ENCODE measurements around the gene CMC2. TPM values are rescaled to one million over a fixed set of nuclear protein-coding genes. Genes with fewer than 3 reads are reported as not detected.

Gene CMC2
- total and polyA plus RNA-seq, 2 of the 8 experiments (the other 6 are each of a cell fraction or from before 2014, with no cell fraction given), result 66.6 to 116 TPM

DNA sequence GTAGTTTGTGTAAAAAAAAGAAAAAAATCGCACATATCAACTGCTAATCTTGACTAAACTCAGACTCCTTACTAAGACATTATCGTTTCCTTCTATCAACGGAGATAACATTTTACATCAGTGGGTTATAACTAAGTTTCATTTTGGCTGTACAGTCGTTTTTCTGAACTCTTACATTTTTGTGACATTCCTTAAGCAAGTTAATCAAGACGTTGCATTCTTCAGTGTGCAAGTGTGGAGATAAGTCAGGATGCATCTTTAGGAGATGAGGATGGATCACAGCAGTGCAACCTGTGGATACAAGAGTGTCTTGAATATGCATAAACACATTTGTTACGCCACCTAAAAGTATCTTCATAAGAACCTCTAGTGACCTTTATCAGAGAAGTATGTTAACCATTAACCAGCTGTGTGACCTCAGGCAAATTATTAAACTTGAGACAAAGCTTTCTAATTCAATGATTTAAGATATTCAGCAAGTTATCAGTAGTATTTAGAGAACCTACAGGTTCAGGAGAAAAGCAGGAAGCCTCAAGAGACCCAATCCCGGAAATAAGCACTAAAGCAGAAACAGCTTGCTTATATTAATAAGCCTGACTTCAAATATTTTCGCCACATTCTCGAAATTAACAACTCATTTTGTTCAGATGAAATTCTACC is 9.4 kb downstream of the CMC2 start:
- no peak overlapping the region for H2BK15ac ChIP-seq (ENCODE audit: low read length)
- DNase-seq (ENCODE audit: low read depth in 1 of 2, low spot score in 2 of 2), result no peak
- no peak for FAIRE-seq
- no peak overlapping the region for H2AK5ac ChIP-seq (ENCODE audit: low read depth, low read length)
- H3K79me1 ChIP-seq (ENCODE audit: low read depth, low read length), result peaks cover 2% of the 10 kb centered on the region; the same call in 1 of the 2 replicates
- no peak overlapping the region for H4K91ac ChIP-seq (replicated peaks; ENCODE audit: insufficient read length, low read length)
- H3K9me3 ChIP-seq (ENCODE audit: insufficient read depth in 2 of 2, low read depth in 1 of 2, low read length in 1 of 2), result no peaks in the 10 kb centered on the region
- H3K23me2 ChIP-seq (ENCODE audit: low read depth, low read length), result no peaks in the 10 kb centered on the region
- H3K4me2 ChIP-seq (ENCODE audit: insufficient read depth in 1 of 2, low read depth in 2 of 2, low read length in 2 of 2), result no peak overlapping the region
- H3K4ac ChIP-seq (replicated peaks; ENCODE audit: insufficient read length, low read depth, low read length), result no peak overlapping the region
- H3K18ac ChIP-seq (ENCODE audit: extremely low read depth, low read length), result no peak overlapping the region
- H4K8ac ChIP-seq (ENCODE audit: extremely low read depth, insufficient read depth, low read length), result no peak overlapping the region
- peaks cover 0 to 70% of the 10 kb centered on the region in 2 experiments; a peak in 2 of 4 replicates for H3K79me2 ChIP-seq (ENCODE audit: control insufficient read depth in 1 of 2, insufficient read depth in 2 of 2, low read length in 2 of 2)
- H3K4me1 ChIP-seq (replicated peaks in 1 of 4; ENCODE audit: control insufficient read depth in 3 of 4, insufficient read depth in 4 of 4, low read length in 3 of 4), result no peaks in the 10 kb centered on the region
- ChIA-PET POLR2A (ENCODE audit: partially characterized antibody) (no interaction called here), CTCF (ENCODE audit: partially characterized antibody) (interaction anchor here (0.6 to 1.8 kb wide), 2 partner anchors 22 to 39 kb away, joined by 3 to 5 read pairs; partner anchors contain the start of gene ATMIN)
- H3K9ac ChIP-seq (replicated peaks in 1 of 4; ENCODE audit: extremely low read depth in 1 of 4, low read depth in 3 of 4, low read length in 3 of 4), result no peak overlapping the region
- H3K27ac ChIP-seq (ENCODE audit: low read depth, low read length), result no peak overlapping the region
- H3K56ac ChIP-seq (replicated peaks; ENCODE audit: insufficient read length, low read depth, low read length), result no peak overlapping the region
- H2BK12ac ChIP-seq (ENCODE audit: low read depth, low read length), result no peak overlapping the region
- WGBS, 2 experiments (ENCODE audit: extremely low coverage in 1 of 2, insufficient coverage in 1 of 2, insufficient read length in 1 of 2, insufficient replicate concordance in 2 of 2, low coverage in 1 of 2, low lambda C conversion rate in 2 of 2, missing lambda C conversion rate in 1 of 2), result 83% methylated on average over 9 of the region's 9 CpGs; no CpG with 5 or more reads in 1 of the 2 experiments
- no peaks in the 10 kb centered on the region for H3K36me3 ChIP-seq (ENCODE audit: control insufficient read depth in 2 of 4, insufficient read depth in 4 of 4, low read length in 3 of 4)
- no peak overlapping the region for H2BK120ac ChIP-seq (replicated peaks; ENCODE audit: low read depth, low read length)
- H2AFZ ChIP-seq (ENCODE audit: low read length), result no peak overlapping the region
- H3K4me3 ChIP-seq (ENCODE audit: extremely low read depth in 1 of 4, insufficient read depth in 2 of 4, low read depth in 3 of 4, low read length in 4 of 4), result no peak overlapping the region
- H3K27me3 ChIP-seq (replicated peaks in 1 of 4; ENCODE audit: control insufficient read depth in 3 of 4, extremely low read depth in 1 of 4, insufficient read depth in 3 of 4, low read length in 3 of 4), result no peaks in the 10 kb centered on the region
- no peak overlapping the region for H4K5ac ChIP-seq (ENCODE audit: insufficient read length, low read depth, low read length)
- no peak overlapping the region for H2BK20ac ChIP-seq (ENCODE audit: low read length)
- H3K23ac ChIP-seq (ENCODE audit: insufficient read length), result no peak overlapping the region
- no peak overlapping the region for H2BK5ac ChIP-seq (ENCODE audit: low read depth, low read length)
- peaks cover 0 to 5% of the 10 kb centered on the region in 2 experiments for H4K20me1 ChIP-seq (replicated peaks in 1 of 2; ENCODE audit: control insufficient read depth in 1 of 2, insufficient read depth in 2 of 2, low read length in 2 of 2)
- no peak overlapping the region for H3K14ac ChIP-seq (ENCODE audit: insufficient read length)
- TF ChIP-seq NANOG (IDR thresholded peaks at IDR 0.05; ENCODE audit: insufficient read depth, low read depth, low read length, poor library complexity, severe bottlenecking) (no peak), JUND (IDR thresholded peaks at IDR 0.05; ENCODE audit: low read length) (no peak), POLR2AphosphoS5 (IDR thresholded peaks at IDR 0.05; ENCODE audit: low read depth, low read length) (no peak), YY1 (IDR thresholded peaks at IDR 0.05; ENCODE audit: low read depth, low read length) (no peak), SIX5 (IDR thresholded peaks at IDR 0.05; ENCODE audit: low read depth, low read length) (no peak), CBX5 (IDR thresholded peaks at IDR 0.05; ENCODE audit: low read depth, low read length) (no peak), TCF12 (IDR thresholded peaks at IDR 0.05; ENCODE audit: low read depth, low read length) (no peak), KDM4A (IDR thresholded peaks at IDR 0.05; ENCODE audit: low read depth, low read length, severe bottlenecking) (no peak)
- TF ChIP-seq, protein P1, sequence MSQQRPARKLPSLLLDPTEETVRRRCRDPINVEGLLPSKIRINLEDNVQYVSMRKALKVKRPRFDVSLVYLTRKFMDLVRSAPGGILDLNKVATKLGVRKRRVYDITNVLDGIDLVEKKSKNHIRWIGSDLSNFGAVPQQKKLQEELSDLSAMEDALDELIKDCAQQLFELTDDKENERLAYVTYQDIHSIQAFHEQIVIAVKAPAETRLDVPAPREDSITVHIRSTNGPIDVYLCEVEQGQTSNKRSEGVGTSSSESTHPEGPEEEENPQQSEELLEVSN (IDR thresholded peaks at IDR 0.05), result no peak
- TF ChIP-seq, protein P2, sequence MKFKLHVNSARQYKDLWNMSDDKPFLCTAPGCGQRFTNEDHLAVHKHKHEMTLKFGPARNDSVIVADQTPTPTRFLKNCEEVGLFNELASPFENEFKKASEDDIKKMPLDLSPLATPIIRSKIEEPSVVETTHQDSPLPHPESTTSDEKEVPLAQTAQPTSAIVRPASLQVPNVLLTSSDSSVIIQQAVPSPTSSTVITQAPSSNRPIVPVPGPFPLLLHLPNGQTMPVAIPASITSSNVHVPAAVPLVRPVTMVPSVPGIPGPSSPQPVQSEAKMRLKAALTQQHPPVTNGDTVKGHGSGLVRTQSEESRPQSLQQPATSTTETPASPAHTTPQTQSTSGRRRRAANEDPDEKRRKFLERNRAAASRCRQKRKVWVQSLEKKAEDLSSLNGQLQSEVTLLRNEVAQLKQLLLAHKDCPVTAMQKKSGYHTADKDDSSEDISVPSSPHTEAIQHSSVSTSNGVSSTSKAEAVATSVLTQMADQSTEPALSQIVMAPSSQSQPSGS (IDR thresholded peaks at IDR 0.05; ENCODE audit: low read length), result no peak
- TF ChIP-seq, protein P3, sequence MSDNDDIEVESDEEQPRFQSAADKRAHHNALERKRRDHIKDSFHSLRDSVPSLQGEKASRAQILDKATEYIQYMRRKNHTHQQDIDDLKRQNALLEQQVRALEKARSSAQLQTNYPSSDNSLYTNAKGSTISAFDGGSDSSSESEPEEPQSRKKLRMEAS (IDR thresholded peaks at IDR 0.05), result no peak
